AG04450 (cell line): Measurements from ENCODE around the gene NDNF. TPM values are rescaled to one million over a fixed set of nuclear protein-coding genes. Genes with fewer than 3 reads are reported as not detected.

Experiments used
- CTCF ChIA-PET: fragments of 300-600, 350-600 bp; formaldehyde crosslinking; extraction: SDS; loops from one replicate; lab custom pipeline; 2022; ENCODE audit warnings: antibody characterized with exemption, inconsistent platforms; lab: Charles Lee
- POLR2A ChIA-PET: fragments of 350-600 bp; formaldehyde crosslinking; extraction: SDS; loops from one replicate; lab custom pipeline; 2021; ENCODE audit warnings: antibody characterized with exemption, inconsistent platforms; lab: Yijun Ruan, JAX
- DNase-seq: peaks from one replicate; pipeline ENCODE4 v3.0.0-alpha.2; 2011; ENCODE audit warnings: low read depth, low spot score
- H3K27ac ChIP-seq: one replicate; pipeline ENCODE4 v1.5.1; 2012; ENCODE audit warnings: low read depth, low read length, control low read depth
- H3K27me3 ChIP-seq: one replicate; pipeline ENCODE4 v1.6.0; 2012; ENCODE audit warnings: low read length; ENCODE audit not compliant: control insufficient read depth, insufficient read depth
- H3K4me3 ChIP-seq: 2 replicates; pipeline ENCODE4 v1.5.1; 2011; ENCODE audit warnings: mild to moderate bottlenecking, low read depth, low read length, control low read depth
- H3K9me3 ChIP-seq: 2 replicates; pipeline ENCODE4 v1.5.1; 2012; ENCODE audit warnings: low read length; ENCODE audit not compliant: control insufficient read depth, insufficient read depth
- polyA plus RNA-seq: library from polyadenylated mRNA; depleted of rRNA; stranded (reverse); fragments of >200 nt; gene quantifications from 2 replicates; pipeline ENCODE4 v1.2.3, GENCODE V29; 2011
- TF ChIP-seq, protein P1 (sequence below): IDR thresholded peaks from 2 replicates; pipeline ENCODE4 v1.5.1; 2011; ENCODE audit warnings: low read depth, low read length, control low read depth, inconsistent platforms

The NDNF gene
- polyA plus RNA-seq, 1 experiment = not detected

GRCh38 chr4:121016611-121017010, 55.7 kb downstream of the NDNF start:
- no peak for DNase-seq
- CTCF ChIA-PET = no interaction called here
- H3K27me3 ChIP-seq = no peaks in the 10 kb centered on the region
- no peak overlapping the region for H3K4me3 ChIP-seq
- POLR2A ChIA-PET = no interaction called here
- no peaks in the 10 kb centered on the region for H3K9me3 ChIP-seq
- H3K27ac ChIP-seq = no peak overlapping the region
- TF ChIP-seq, protein P1, sequence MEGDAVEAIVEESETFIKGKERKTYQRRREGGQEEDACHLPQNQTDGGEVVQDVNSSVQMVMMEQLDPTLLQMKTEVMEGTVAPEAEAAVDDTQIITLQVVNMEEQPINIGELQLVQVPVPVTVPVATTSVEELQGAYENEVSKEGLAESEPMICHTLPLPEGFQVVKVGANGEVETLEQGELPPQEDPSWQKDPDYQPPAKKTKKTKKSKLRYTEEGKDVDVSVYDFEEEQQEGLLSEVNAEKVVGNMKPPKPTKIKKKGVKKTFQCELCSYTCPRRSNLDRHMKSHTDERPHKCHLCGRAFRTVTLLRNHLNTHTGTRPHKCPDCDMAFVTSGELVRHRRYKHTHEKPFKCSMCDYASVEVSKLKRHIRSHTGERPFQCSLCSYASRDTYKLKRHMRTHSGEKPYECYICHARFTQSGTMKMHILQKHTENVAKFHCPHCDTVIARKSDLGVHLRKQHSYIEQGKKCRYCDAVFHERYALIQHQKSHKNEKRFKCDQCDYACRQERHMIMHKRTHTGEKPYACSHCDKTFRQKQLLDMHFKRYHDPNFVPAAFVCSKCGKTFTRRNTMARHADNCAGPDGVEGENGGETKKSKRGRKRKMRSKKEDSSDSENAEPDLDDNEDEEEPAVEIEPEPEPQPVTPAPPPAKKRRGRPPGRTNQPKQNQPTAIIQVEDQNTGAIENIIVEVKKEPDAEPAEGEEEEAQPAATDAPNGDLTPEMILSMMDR = no peak

DNA sequence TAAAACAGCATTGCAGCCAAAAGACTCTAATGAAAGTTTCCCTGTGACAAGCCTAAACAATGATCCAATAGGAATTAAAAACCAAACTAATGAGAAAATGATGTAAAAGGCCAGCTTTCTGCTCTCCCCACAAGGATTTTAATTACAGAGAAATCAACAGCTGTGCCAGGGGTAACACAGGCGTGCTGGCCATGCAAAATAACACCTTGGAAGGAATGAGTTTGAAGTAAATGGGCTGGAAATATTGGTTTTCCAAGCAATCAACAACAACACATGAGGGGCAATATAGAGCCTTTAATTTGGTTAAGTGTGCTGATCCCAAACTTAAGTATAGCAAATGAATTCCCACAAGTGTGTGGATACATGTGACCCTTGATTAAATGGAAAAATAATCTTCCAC, 56.9 kb downstream of the NDNF start:
- no peak for DNase-seq
- POLR2A ChIA-PET = no interaction called here
- no peaks in the 10 kb centered on the region for H3K9me3 ChIP-seq
- no peaks in the 10 kb centered on the region for H3K27me3 ChIP-seq
- H3K4me3 ChIP-seq = no peak overlapping the region
- no peak overlapping the region for H3K27ac ChIP-seq
- CTCF ChIA-PET = no interaction called here
- TF ChIP-seq, protein P1 = no peak

- no peaks in the 10 kb centered on the region for H3K27me3 ChIP-seq
- no peaks in the 10 kb centered on the region for H3K9me3 ChIP-seq
- no peak overlapping the region for H3K4me3 ChIP-seq
- CTCF ChIA-PET = no interaction called here
- H3K27ac ChIP-seq = no peak overlapping the region
- no peak for DNase-seq
- POLR2A ChIA-PET = no interaction called here
- TF ChIP-seq, protein P1 = no peak
These were observed 57.8 kb downstream of the NDNF start for GRCh38 chr4:121014544-121014943.

DNA sequence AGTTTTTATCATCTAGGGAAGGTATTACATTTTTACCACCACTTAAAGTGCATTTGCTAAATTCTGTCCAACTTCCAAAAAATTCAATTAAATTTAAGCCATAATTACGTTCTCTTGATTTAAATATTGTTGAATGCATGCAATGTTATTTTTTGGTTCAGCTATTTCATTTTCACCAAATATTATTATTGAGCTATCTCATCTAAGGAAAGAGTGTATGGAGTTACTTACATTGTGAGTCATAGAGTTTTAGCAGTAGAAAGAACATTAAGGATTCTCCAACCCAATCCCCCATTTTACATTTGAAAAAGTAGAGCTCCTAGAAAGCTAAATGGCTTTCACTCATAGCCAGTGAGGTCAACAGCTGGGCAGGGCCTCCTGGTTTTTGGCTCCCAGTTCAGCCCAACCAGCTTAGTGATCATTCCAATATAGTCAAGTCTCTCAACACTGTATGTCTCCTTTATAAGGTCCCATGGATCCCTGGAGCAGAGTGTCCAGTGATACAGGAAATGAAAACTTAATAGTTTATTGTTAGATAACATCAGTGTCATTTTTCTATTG, 60.5 kb downstream of the NDNF start:
- no peak for DNase-seq
- CTCF ChIA-PET = no interaction called here
- H3K27ac ChIP-seq = no peak overlapping the region
- POLR2A ChIA-PET = no interaction called here
- H3K4me3 ChIP-seq = no peak overlapping the region
- TF ChIP-seq, protein P1 = no peak
- no peaks in the 10 kb centered on the region for H3K27me3 ChIP-seq
- no peaks in the 10 kb centered on the region for H3K9me3 ChIP-seq

GRCh38 chr4:121011138-121011537, 61.2 kb downstream of the NDNF start:
- CTCF ChIA-PET = no interaction called here
- Histone ChIP-seq H3K4me3 (no peak overlapping the region), H3K9me3 (no peaks in the 10 kb centered on the region), H3K27me3 (no peaks in the 10 kb centered on the region), H3K27ac (no peak overlapping the region)
- no peak for DNase-seq
- TF ChIP-seq, protein P1 = no peak
- POLR2A ChIA-PET = no interaction called here
